HG03060 (cell line): ENCODE results near the gene MAGOH.
"Not testable (repeated sequence)": the region's sequence is repeated elsewhere in the genome, so short reads cannot be mapped to it uniquely, and the experiment has no call there.

Experiments
- ATAC-seq: cut with Tn5 transposase; IDR thresholded peaks from one replicate; pipeline ENCODE4 v1.9.1; 2021; ENCODE audit warnings: low read depth, moderate number of reproducible peaks; ENCODE audit not compliant: unreplicated experiment

Gene MAGOH

DNA sequence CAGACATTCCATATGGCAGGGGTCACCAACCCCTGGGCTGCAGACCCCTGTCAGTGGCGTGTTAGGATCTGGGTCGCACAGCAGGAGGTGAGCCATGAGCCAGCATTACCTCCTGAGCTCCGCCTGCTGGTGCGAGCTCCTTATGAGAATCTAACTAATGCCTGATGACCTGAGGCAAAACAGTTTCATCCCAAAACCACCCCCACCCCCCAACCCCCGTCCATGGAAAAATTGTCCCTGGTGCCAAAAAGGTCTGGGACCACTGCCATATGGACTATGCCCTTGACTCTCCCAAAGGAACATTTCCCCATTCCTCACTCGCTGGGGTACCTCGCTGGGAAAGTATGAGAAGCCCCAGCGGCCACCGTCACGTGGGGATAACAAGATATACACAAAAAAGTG is 48.1 kb downstream of the MAGOH start:
- ATAC-seq = no peak

DNA sequence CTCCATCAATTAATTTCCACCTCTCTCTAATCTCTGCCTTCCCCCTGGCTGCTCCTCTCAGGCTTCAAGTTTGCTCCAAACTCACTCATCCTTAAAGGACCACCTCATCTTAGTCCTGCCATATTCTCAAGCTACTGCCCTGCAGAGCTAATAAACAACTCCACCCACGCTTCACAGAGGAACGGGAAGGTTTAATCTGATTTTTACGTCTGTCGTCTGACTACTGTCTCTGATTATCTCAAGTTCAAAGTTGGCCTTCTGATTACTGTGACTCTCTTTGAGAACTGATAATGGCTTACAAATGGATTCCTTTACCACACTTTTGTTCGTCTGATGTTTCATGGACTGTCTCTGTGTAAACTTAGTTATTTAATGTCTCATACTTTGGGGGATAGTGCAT is 49.3 kb downstream of the MAGOH start:
- no peak for ATAC-seq

DNA sequence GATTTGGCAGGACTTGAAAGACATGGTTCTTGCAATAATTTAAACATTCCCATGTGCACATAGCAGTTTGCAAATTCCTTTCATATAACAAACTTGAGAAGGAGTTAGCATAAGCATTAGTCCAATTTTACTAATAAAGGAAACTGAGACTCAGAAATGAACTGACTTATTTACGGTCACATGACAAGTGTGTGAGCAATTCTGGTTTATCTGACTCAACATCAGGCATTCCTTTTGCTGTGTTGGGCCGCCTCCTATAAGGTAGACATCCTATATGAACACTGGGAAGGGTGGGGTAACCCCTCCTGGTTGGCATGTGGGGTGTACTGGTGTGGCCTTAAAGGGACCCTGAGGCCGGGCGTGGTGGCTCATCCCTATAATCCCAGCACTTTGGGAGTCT is 50.2 kb downstream of the MAGOH start:
- ATAC-seq = no peak

DNA sequence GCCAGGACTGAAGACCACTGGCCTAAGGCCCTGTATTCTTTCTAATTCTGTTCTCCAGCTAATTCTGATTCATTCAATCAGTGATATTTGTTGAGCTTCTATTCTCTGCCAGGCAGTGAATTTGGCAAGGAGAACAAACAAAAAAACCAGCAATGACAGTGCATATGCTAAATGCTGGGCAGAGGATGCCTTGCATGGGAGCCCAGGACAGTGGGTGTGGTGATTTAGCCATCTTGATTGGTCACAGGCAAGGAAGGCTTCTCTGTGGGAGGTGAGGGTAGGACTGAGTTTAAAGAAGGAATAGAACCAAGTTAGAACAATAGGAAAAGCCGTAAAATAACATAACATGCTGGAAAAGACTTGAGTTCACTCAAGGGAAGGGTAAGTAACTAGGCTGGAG is 50.9 kb downstream of the MAGOH start:
- no peak for ATAC-seq

DNA sequence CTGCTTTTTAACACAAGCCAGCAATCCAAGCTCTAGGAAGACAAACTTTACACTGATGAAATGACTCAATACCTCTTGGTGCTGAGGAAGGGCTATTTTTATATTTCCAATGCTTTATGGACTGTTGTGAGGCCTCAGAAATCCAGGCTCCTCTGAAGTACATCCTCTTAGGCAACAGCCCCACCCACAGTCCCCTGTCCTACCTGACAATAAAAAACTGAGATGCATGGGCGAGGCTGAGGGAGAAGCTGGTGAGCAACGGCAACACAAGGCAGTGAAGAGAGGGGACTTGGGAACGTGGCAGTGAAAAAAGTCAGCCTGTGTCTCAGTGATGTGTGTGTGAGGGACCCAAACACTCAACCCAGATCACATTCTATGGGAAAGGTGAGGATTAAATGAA is 51.8 kb downstream of the MAGOH start:
- ATAC-seq = no peak

DNA sequence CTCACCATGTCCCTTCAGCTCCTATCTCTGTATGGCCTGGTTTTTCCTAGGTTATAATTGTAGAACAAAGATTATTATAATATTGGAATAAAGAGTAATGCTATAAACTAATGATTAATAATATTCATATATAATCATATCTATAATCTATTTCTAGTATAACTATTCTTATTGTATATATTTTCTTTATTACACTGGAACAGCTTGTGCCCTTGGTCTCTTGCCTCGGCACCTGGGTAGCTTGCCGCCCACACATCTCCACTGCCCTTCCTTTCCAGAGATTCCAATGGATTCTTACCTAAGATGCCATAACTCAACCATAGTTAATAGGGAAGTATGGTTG is 52.4 kb downstream of the MAGOH start:
- not testable (repeated sequence) for ATAC-seq

DNA sequence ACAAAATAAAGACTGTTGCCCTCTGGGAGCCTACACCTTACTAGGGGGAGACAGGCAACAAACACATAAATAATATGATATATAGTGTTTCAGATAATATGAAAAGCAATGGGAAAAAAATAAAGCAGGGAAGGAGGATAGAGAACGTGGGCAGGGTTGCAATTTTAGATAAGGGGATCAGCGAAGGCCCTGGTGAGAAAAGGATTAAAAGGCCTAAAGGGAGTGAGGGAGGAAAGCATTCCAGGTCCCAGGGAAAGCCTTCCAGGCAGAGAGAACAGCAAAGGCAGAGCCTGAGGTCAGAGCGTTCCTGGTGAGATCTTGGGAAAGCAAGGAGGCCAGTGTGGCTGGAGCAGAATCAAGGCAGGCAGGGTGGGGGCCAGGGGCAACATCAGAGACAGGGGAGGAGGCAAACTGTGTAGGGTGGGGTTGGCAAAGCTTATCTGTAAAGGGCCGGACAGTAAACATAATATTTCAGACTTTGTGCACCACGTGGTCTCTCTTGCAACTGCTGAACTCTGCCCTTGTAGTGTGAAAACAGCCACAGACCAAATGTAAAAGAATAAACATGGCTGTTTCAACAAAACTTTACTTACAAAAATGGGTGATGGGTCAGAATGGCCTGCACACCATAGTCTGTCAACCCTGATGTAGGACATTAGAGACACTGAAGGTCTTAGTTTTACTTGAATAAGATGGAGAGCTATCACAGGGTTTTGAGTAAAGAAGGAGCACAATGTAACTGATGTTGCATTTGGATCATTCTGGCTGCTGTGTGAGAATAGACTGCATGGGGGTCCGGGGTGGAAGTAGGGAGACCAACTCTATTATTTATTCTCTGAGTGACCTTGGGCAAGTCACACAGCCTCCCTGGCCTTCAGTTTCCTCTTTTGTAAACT is 55.0 kb downstream of the MAGOH start:
- ATAC-seq = no peak

DNA sequence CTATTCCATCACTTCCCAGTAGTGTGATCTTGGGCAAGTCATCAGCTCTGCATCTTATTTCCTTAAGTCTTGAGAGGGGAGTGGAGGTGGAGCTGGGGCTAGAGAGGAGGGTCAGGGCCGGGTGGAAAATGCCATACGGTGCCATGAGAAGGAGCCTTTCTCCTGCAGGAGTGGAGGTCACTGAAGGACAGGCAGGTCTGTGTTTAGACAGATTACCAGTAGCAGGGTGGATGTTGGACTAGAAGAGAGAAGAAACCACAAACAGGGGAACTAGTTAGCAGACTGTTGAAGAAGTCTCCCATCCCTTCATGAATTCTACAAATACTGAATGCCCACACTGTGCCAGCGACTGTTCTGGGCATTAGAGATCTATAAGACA is 55.6 kb downstream of the MAGOH start:
- ATAC-seq = no peak

DNA sequence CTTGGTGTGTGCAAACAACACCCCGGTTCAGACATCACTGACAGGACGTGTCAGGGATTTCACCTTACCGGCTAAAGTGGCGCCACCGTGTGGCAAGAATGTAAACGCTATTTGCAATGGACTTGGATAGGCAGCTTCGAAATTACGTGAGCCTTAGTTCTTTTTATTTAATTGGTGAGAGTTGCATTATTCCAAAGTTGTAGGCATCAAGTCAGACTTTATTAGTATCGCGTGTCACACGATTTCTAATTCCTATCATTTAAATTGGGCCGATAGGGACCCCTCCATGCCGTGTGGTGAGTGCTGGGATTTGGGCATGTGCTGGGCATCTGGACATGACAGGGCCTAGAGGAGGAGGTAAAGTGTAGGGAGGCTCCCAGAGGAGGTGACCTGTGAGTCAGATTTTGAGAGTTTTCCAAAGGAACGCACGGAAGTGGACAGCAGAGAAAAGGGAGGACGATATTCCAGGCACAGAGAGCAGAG is 56.2 kb downstream of the MAGOH start:
- ATAC-seq = no peak

DNA sequence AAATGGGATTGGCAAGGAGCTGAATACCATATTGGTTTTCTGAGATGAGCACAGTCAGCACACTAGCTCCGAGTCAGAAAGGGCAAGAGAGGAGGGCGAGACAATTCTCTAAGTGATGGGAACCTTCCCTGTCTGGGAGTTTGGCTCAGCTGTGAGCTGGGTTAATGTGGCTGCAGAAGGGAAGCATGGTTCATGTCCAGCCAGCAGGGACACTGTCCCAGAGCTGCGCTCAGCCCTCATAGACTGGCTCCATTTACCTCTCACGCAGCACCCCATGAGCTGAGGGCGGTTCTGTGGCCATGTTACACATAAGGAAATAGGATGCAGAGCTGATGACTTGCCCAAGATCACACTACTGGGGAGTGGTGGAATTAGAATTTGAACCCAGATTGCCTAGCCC is 57.4 kb downstream of the MAGOH start:
- no peak for ATAC-seq

DNA sequence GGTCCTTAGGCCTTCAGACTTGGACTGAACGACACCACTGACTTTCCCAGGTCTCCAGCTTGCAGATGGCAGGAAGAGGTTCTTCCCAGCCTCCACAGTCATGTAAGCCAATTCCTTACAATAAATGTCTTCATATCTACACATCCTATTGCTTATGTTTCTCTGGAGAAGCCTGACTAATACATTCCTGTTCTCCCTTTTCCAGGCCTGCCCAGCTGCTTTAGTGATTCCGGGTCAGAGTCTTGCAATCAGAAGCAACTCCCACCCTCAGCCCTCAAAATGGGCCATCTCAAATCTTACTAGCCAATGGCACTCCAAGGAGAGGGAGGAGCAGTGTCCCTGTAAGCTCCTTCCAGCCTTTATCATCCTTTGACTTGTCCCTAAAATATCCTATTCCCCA is 58.1 kb downstream of the MAGOH start:
- ATAC-seq = no peak
